Endothelial cell of umbilical vein (primary cell): ENCODE data around the gene MRPS18B. TPM values are rescaled to one million over a fixed set of nuclear protein-coding genes. Genes with fewer than 3 reads are reported as not detected.

Experiments used
- BruUV-seq: library from RNA; stranded (reverse); fragments of 400-500 nt; replicated peaks from 2 replicates; lab custom pipeline; 2021; lab: Mats Ljungman, UMichigan
- CTCF ChIA-PET: fragments of 300-600, 350-600 bp; sonication (Branson Sonifier 250); formaldehyde crosslinking; loops from one replicate; lab custom pipeline; 2021; ENCODE audit warnings: antibody characterized with exemption, inconsistent platforms; lab: Charles Lee
- POLR2A ChIA-PET: fragments of 300-600, 350-600 bp; sonication (Branson Sonifier 250); formaldehyde crosslinking; loops from one replicate; lab custom pipeline; 2021; ENCODE audit warnings: antibody characterized with exemption, inconsistent platforms; lab: Charles Lee
- DNase-seq: peaks from one replicate; pipeline ENCODE4 v3.0.0-alpha.2; 2011; ENCODE audit warnings: low read depth, low spot score
- FAIRE-seq: peaks from 2 replicates; lab custom pipeline; 2011; peaks lifted over from hg19 to GRCh38; lab: Jason Lieb, UNC
- H2AFZ ChIP-seq: 2 replicates; pipeline ENCODE4 v1.6.0; 2012; ENCODE audit warnings: low read depth, low read length, control low read depth, inconsistent platforms
- H3K27ac ChIP-seq: 2 replicates; pipeline ENCODE4 v1.5.1; 2011; ENCODE audit warnings: low read depth, mild to moderate bottlenecking, control low read depth, low read length, moderate library complexity; ENCODE audit not compliant: insufficient read depth
- H3K27me3 ChIP-seq, 2 experiments: 2 replicates each; pipeline versions ENCODE4 v1.6.0 to v1.6.1; 2011; ENCODE audit warnings: low read length in 2 of 2, mixed read lengths in 1 of 2; ENCODE audit not compliant: control insufficient read depth in 2 of 2, insufficient read depth in 2 of 2
- H3K36me3 ChIP-seq, 2 experiments: 2 replicates in 1 of 2; 3 replicates in 1 of 2; pipeline ENCODE4 v1.5.1; 2011; ENCODE audit warnings: low read length in 2 of 2, mild to moderate bottlenecking in 1 of 2, moderate library complexity in 1 of 2; ENCODE audit not compliant: control insufficient read depth in 2 of 2, insufficient read depth in 2 of 2; ENCODE audit errors: extremely low read depth in 1 of 2
- H3K4me1 ChIP-seq: 3 replicates; pipeline ENCODE4 v1.5.1; 2011; ENCODE audit warnings: mild to moderate bottlenecking, low read length; ENCODE audit not compliant: control insufficient read depth, insufficient read depth; ENCODE audit errors: extremely low read depth
- H3K4me2 ChIP-seq: 2 replicates; pipeline ENCODE4 v1.6.1; 2011; ENCODE audit warnings: low read length, control low read depth, mixed read lengths; ENCODE audit not compliant: insufficient read depth
- H3K4me3 ChIP-seq, 3 experiments: fragments of 200-600 bp in 1 of 3; sonication (generic), shearing (Covaris generic) in 1 of 3; replicated peaks in 1 of 3; 2 replicates each; pipeline ENCODE4 v1.5.1; 2011 to 2016; ENCODE audit warnings: control low read depth in 3 of 3, low read length in 3 of 3, mild to moderate bottlenecking in 2 of 3, inconsistent platforms in 1 of 3, low read depth in 1 of 3, moderate library complexity in 1 of 3; ENCODE audit not compliant: insufficient read depth in 1 of 3
- H3K79me2 ChIP-seq: 2 replicates; pipeline ENCODE4 v1.6.0; 2012; ENCODE audit warnings: low read length, inconsistent platforms; ENCODE audit not compliant: control insufficient read depth, insufficient read depth
- H3K9ac ChIP-seq: replicated peaks from 2 replicates; pipeline ENCODE3; 2011; ENCODE audit warnings: low read length, control low read depth; ENCODE audit not compliant: insufficient read depth; ENCODE audit errors: extremely low read depth
- H3K9me1 ChIP-seq: replicated peaks from 3 replicates; pipeline ENCODE4 v1.6.0; 2011; ENCODE audit warnings: mild to moderate bottlenecking, low read length; ENCODE audit not compliant: control insufficient read depth, insufficient read depth; ENCODE audit errors: extremely low read depth
- H3K9me3 ChIP-seq: replicated peaks from 2 replicates; pipeline ENCODE4 v1.5.1; 2012; ENCODE audit warnings: low read length, inconsistent platforms; ENCODE audit not compliant: control insufficient read depth, insufficient read depth
- H4K20me1 ChIP-seq: replicated peaks from 2 replicates; pipeline ENCODE3; 2011; ENCODE audit warnings: mild to moderate bottlenecking, low read length; ENCODE audit not compliant: control insufficient read depth, insufficient read depth; ENCODE audit errors: extremely low read depth
- EZH2 ChIP-seq: IDR thresholded peaks from 2 replicates; pipeline ENCODE4 v1.6.1; 2012; ENCODE audit warnings: borderline replicate concordance, low read depth, mild to moderate bottlenecking, moderate library complexity, low read length, inconsistent platforms; ENCODE audit not compliant: severe bottlenecking
- FOS ChIP-seq: IDR thresholded peaks from 2 replicates; pipeline ENCODE4 v1.6.1; 2011; ENCODE audit warnings: mild to moderate bottlenecking, low read length, moderate library complexity, borderline replicate concordance; ENCODE audit not compliant: insufficient read depth
- GATA2 ChIP-seq: IDR thresholded peaks from 2 replicates; pipeline ENCODE4 v1.7.0; 2011; ENCODE audit warnings: low read depth, mild to moderate bottlenecking, moderate library complexity, mixed read lengths, low read length; ENCODE audit not compliant: insufficient read length, insufficient read depth
- JUN ChIP-seq: IDR thresholded peaks from 2 replicates; pipeline ENCODE4 v1.6.1; 2011; ENCODE audit warnings: borderline replicate concordance, low read depth; ENCODE audit not compliant: insufficient read length, insufficient read depth
- MAX ChIP-seq: IDR thresholded peaks from 2 replicates; pipeline ENCODE4 v1.6.1; 2011; ENCODE audit not compliant: insufficient read depth, insufficient read length
- MYC ChIP-seq: IDR thresholded peaks from one replicate; pipeline ENCODE4 v1.6.1; 2011; ENCODE audit warnings: mild to moderate bottlenecking, low read depth, low read length
- POLR2A ChIP-seq: IDR thresholded peaks from 2 replicates; pipeline ENCODE4 v1.6.1; 2012; ENCODE audit warnings: low read depth, mild to moderate bottlenecking, control low read depth, low read length
- POLR2AphosphoS5 ChIP-seq: IDR thresholded peaks from 2 replicates; pipeline ENCODE4 v1.6.1; 2012; ENCODE audit warnings: low read depth, mild to moderate bottlenecking, control low read depth, low read length, moderate library complexity; ENCODE audit not compliant: insufficient read depth
- dilution Hi-C: fragments of 300-500 bp; cut with MboI; formaldehyde crosslinking; loops from one replicate; pipeline ENCODE4 v1.15.0; 2019; ENCODE audit warnings: low sequenced_read_pairs; ENCODE audit not compliant: extremely low pct_ligation_motif_present
- intact Hi-C: fragments of 100-400 bp; cut with micrococcal nuclease; formaldehyde crosslinking; loops from one replicate; pipeline ENCODE4 v1.10.0; 2022
- polyA plus RNA-seq, 4 experiments: library from polyadenylated mRNA; depleted of rRNA in 3 of 4; stranded (reverse) in 3 of 4; unstranded in 1 of 4; fragments of >200 nt; gene quantifications; 2 replicates each; pipeline versions ENCODE4 v1.2.1 to v1.2.3, GENCODE V29; 2011 to 2012; ENCODE audit warnings: missing spikeins in 1 of 4
- total RNA-seq: library from RNA; stranded (reverse); gene quantifications from 2 replicates; pipeline ENCODE4 v1.2.3, GENCODE V29; 2021
- TF ChIP-seq, protein P1 (sequence below), 2 donors: IDR thresholded peaks; 1 replicate in 1 of 2; 2 replicates in 1 of 2; pipeline ENCODE4 v1.5.1; 2011; ENCODE audit warnings: low read length in 2 of 2, mild to moderate bottlenecking in 2 of 2, moderate library complexity in 2 of 2, control low read depth in 1 of 2, inconsistent platforms in 1 of 2, low read depth in 1 of 2; ENCODE audit not compliant: insufficient read depth in 1 of 2; ENCODE audit errors: extremely low read depth in 1 of 2

MRPS18B gene
- total and polyA plus RNA-seq, 2 donors (not counting 3 experiments of a cell fraction or from before 2014, with no cell fraction given): 32.6 to 49.1 TPM

- Histone ChIP-seq H4K20me1 (no peaks in the 10 kb centered on the region), H3K9ac (no peak overlapping the region), H3K27me3 (no peaks in the 10 kb centered on the region), H3K27ac (no peak overlapping the region), H3K79me2 (peaks cover 45% of the 10 kb centered on the region), H3K4me2 (peak overlapping the region; percentile 17), H3K4me3 (no peak overlapping the region), H3K36me3 (peaks cover 2 to 11% of the 10 kb centered on the region in 2 experiments), H3K9me3 (no peaks in the 10 kb centered on the region), H3K9me1 (no peaks in the 10 kb centered on the region), H2AFZ (no peak overlapping the region), H3K4me1 (peaks cover 18% of the 10 kb centered on the region)
- dilution Hi-C loops: no loop called here
- FAIRE-seq (no peak), DNase-seq (no peak)
- ChIA-PET POLR2A (no interaction called here), CTCF (interaction anchor here (1.0 to 1.2 kb wide), 3 partner anchors 12 to 91 kb away, joined by 3 to 4 read pairs (median 3); no protein-coding TSS in a partner anchor)
- TF ChIP-seq POLR2A (no peak), POLR2AphosphoS5 (no peak), MYC (no peak), EZH2 (no peak), FOS (no peak), GATA2 (no peak), MAX (no peak), JUN (no peak)
- TF ChIP-seq, protein P1, sequence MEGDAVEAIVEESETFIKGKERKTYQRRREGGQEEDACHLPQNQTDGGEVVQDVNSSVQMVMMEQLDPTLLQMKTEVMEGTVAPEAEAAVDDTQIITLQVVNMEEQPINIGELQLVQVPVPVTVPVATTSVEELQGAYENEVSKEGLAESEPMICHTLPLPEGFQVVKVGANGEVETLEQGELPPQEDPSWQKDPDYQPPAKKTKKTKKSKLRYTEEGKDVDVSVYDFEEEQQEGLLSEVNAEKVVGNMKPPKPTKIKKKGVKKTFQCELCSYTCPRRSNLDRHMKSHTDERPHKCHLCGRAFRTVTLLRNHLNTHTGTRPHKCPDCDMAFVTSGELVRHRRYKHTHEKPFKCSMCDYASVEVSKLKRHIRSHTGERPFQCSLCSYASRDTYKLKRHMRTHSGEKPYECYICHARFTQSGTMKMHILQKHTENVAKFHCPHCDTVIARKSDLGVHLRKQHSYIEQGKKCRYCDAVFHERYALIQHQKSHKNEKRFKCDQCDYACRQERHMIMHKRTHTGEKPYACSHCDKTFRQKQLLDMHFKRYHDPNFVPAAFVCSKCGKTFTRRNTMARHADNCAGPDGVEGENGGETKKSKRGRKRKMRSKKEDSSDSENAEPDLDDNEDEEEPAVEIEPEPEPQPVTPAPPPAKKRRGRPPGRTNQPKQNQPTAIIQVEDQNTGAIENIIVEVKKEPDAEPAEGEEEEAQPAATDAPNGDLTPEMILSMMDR (IDR thresholded peaks at IDR 0.05; ENCODE audit: extremely low read depth in 1 of 2, insufficient read depth in 1 of 2, low read depth in 1 of 2, low read length in 2 of 2): no peak
- no TSS peak for BruUV-seq
- intact Hi-C loops: no loop called here
Observed at GRCh38 chr6:30573113-30573512, 44.5 kb upstream of the MRPS18B start.
